SKM-1 treated with dmso at 0.1 percent for 144 hours (cell line): ENCODE data around the gene ACAN.

Experiments used
- DNase-seq: peaks from one replicate; lab custom pipeline; 2025; ENCODE audit not compliant: unreplicated experiment; lab: John Stamatoyannopoulos, UW

ACAN gene

GRCh38 chr15:88803241-88803919 is at the start of gene ACAN:
Gene ACAN (plus strand): TSS chr15:88803436. CDS start chr15:88836207, 32,771 bp downstream.
- DNase-seq, result no peak

- DNase-seq, result no peak
Observed at GRCh38 chr15:88756521-88756920, 46.7 kb upstream of the ACAN start.

GRCh38 chr15:88756921-88757320 is 46.3 kb upstream of the ACAN start:
- no peak for DNase-seq

GRCh38 chr15:88759872-88760271 is 43.4 kb upstream of the ACAN start:
- no peak for DNase-seq

- no peak for DNase-seq
Observed at GRCh38 chr15:88764448-88764847, 38.8 kb upstream of the ACAN start.

GRCh38 chr15:88765212-88765611 is 38.0 kb upstream of the ACAN start:
- DNase-seq, result no peak

- no peak for DNase-seq
Observed at GRCh38 chr15:88769161-88769971, 33.9 kb upstream of the ACAN start.

GRCh38 chr15:88775776-88776175 is 27.5 kb upstream of the ACAN start:
- no peak for DNase-seq

- no peak for DNase-seq
Observed at GRCh38 chr15:88776646-88777045, 26.6 kb upstream of the ACAN start.

GRCh38 chr15:88779944-88780343 is 23.3 kb upstream of the ACAN start:
- DNase-seq, result no peak

GRCh38 chr15:88782465-88782864 is 20.8 kb upstream of the ACAN start:
- no peak for DNase-seq

GRCh38 chr15:88785217-88785616 is 18.0 kb upstream of the ACAN start:
- no peak for DNase-seq

GRCh38 chr15:88788036-88788435 is 15.2 kb upstream of the ACAN start:
- DNase-seq, result no peak

- no peak for DNase-seq
Observed at GRCh38 chr15:88788816-88789215, 14.4 kb upstream of the ACAN start.

GRCh38 chr15:88790486-88790885 is 12.8 kb upstream of the ACAN start:
- no peak for DNase-seq

GRCh38 chr15:88791637-88792036 is 11.6 kb upstream of the ACAN start:
- DNase-seq, result no peak

- DNase-seq, result no peak
Observed at GRCh38 chr15:88792342-88793282, 10.6 kb upstream of the ACAN start.

GRCh38 chr15:88794001-88794400 is 9.2 kb upstream of the ACAN start:
- DNase-seq, result no peak

- DNase-seq, result no peak
Observed at GRCh38 chr15:88797663-88798339, 5.4 kb upstream of the ACAN start.

- DNase-seq, result no peak
Observed at GRCh38 chr15:88799341-88799740, 3.9 kb upstream of the ACAN start.

GRCh38 chr15:88800026-88800425 is 3.2 kb upstream of the ACAN start:
- no peak for DNase-seq
